HEK293T (cell line): ENCODE data around the gene MXRA7.

Experiments
- ARNT ChIP-seq: fragments of 450-650 bp; IDR thresholded peaks from 2 replicates; pipeline ENCODE4 v1.6.1; 2017; ENCODE audit warnings: mild to moderate bottlenecking
- ELF4 ChIP-seq: fragments of 450-650 bp; IDR thresholded peaks from 2 replicates; pipeline ENCODE4 v1.6.1; 2017; ENCODE audit warnings: antibody characterized with exemption
- FOXA1 ChIP-seq: fragments of 450-650 bp; IDR thresholded peaks from 2 replicates; pipeline ENCODE4 v1.6.1; 2016; ENCODE audit warnings: mild to moderate bottlenecking
- FOXK2 ChIP-seq: fragments of 450-650 bp; IDR thresholded peaks from 2 replicates; pipeline ENCODE4 v1.6.1; 2016; ENCODE audit warnings: mild to moderate bottlenecking
- FOXM1 ChIP-seq: fragments of 450-650 bp; IDR thresholded peaks from 2 replicates; pipeline ENCODE4 v1.6.1; 2017; ENCODE audit warnings: mild to moderate bottlenecking, borderline replicate concordance
- SP1 ChIP-seq: fragments of 450-650 bp; IDR thresholded peaks from 2 replicates; pipeline ENCODE4 v1.6.1; 2017
- TARDBP ChIP-seq: fragments of 450-650 bp; IDR thresholded peaks from 2 replicates; pipeline ENCODE4 v1.6.1; 2016
- ZNF384 ChIP-seq: fragments of 450-650 bp; IDR thresholded peaks from 2 replicates; pipeline ENCODE4 v1.6.1; 2016
- TF ChIP-seq, protein P1 (sequence below): fragments of 450-650 bp; IDR thresholded peaks from 2 replicates; pipeline ENCODE4 v1.6.1; 2016

DNA sequence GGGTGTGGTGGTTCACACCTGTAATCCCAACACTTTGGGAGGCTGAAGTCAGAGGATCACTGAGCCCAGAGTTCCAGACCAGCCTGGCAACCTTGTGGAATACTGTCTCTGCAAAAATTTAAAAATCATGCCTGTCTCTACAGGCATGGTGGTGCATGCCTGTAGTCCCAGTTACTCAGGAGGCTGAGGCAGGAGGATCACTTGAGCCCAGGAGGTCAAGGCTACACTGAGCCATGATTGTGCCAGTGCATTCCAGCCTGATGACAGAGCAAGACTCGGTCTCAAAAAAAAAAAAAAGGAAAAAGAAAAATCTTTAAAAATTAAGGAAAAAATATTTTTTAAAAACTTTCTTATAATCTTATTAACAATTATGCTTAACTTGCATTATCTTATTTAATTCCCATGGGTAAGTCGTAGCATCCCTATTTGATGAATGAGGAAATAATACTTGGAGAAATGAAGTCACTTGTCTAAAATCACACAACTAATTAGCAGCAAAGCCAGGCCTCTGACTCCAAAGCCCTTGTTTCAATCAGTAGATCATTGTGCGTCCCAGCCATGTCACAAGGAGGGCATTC, 40.7 kb upstream of the MXRA7 start:
- TF ChIP-seq ARNT, result no peak
- no peak for TF ChIP-seq ELF4
- TF ChIP-seq, protein P1, sequence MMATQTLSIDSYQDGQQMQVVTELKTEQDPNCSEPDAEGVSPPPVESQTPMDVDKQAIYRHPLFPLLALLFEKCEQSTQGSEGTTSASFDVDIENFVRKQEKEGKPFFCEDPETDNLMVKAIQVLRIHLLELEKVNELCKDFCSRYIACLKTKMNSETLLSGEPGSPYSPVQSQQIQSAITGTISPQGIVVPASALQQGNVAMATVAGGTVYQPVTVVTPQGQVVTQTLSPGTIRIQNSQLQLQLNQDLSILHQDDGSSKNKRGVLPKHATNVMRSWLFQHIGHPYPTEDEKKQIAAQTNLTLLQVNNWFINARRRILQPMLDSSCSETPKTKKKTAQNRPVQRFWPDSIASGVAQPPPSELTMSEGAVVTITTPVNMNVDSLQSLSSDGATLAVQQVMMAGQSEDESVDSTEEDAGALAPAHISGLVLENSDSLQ, result no peak
- no peak for TF ChIP-seq FOXA1
- TF ChIP-seq FOXM1, result no peak
- TF ChIP-seq ZNF384, result no peak
- TF ChIP-seq SP1, result no peak
- no peak for TF ChIP-seq TARDBP
- no peak for TF ChIP-seq FOXK2
